Islet precursor cell (in vitro differentiated cells): ENCODE measurements around the gene WDR37.
"Not testable (repeated sequence)": the region's sequence is repeated elsewhere in the genome, so short reads cannot be mapped to it uniquely, and the experiment has no call there.

Experiments used
- DNase-seq: peaks from one replicate; pipeline ENCODE4 v3.0.0-alpha.2; 2018

Gene WDR37

GRCh38 chr10:1044146-1044545 is 12.0 kb upstream of the WDR37 start:
- DNase-seq = no peak

GRCh38 chr10:1044964-1045363 is 11.2 kb upstream of the WDR37 start:
- DNase-seq = no peak

GRCh38 chr10:1045415-1045814 is 10.8 kb upstream of the WDR37 start:
- DNase-seq = no peak

GRCh38 chr10:1047937-1048336 is 8.2 kb upstream of the WDR37 start:
- no peak for DNase-seq

- DNase-seq = no peak
These were observed 7.8 kb upstream of the WDR37 start for GRCh38 chr10:1048349-1048731.

- DNase-seq = peak; percentile 99
These were observed 7.3 kb upstream of the WDR37 start, which contains the start of gene IDI1 for GRCh38 chr10:1048732-1049424. IDI1 (minus strand) TSS chr10:1049119; CDS start chr10:1049003, 116 bp downstream.

GRCh38 chr10:1049425-1049958 is 6.7 kb upstream of the WDR37 start:
- no peak for DNase-seq

- DNase-seq = no peak
These were observed 6.0 kb upstream of the WDR37 start for GRCh38 chr10:1050145-1050544.

- peak; percentile 80 for DNase-seq
These were observed 5.6 kb upstream of the WDR37 start for GRCh38 chr10:1050554-1050953.

- no peak for DNase-seq
These were observed 1.5 kb upstream of the WDR37 start for GRCh38 chr10:1054684-1055083.

- no peak for DNase-seq
These were observed 997 bp downstream of the WDR37 start for GRCh38 chr10:1057106-1057657.

GRCh38 chr10:1058017-1058416 is 1.8 kb downstream of the WDR37 start:
- no peak for DNase-seq

GRCh38 chr10:1059902-1060301 is 3.7 kb downstream of the WDR37 start:
- DNase-seq = no peak

GRCh38 chr10:1061930-1062774 is 6.0 kb downstream of the WDR37 start:
- no peak for DNase-seq

- no peak for DNase-seq
These were observed 7.2 kb downstream of the WDR37 start for GRCh38 chr10:1063232-1063865.

GRCh38 chr10:1064964-1065247 is 8.7 kb downstream of the WDR37 start:
- no peak for DNase-seq

- DNase-seq = not testable (repeated sequence)
These were observed 10.5 kb downstream of the WDR37 start for GRCh38 chr10:1066734-1067133.

- no peak for DNase-seq
These were observed 12.5 kb downstream of the WDR37 start for GRCh38 chr10:1068380-1069361.

GRCh38 chr10:1070919-1071318 is 14.7 kb downstream of the WDR37 start:
- DNase-seq = peak; percentile 71

GRCh38 chr10:1074052-1074747 is 18.0 kb downstream of the WDR37 start:
- DNase-seq = no peak

- no peak for DNase-seq
These were observed 18.6 kb downstream of the WDR37 start for GRCh38 chr10:1074748-1075308.
